HG02798 (cell line): ENCODE data around the gene SYNPO.

ENCODE experiments used
- ATAC-seq: cut with Tn5 transposase; IDR thresholded peaks from one replicate; pipeline ENCODE4 v1.9.1; 2021; ENCODE audit warnings: mild to moderate bottlenecking; ENCODE audit not compliant: unreplicated experiment, poor library complexity

Gene SYNPO

GRCh38 chr5:150639751-150640150 is 709 bp upstream of the SYNPO start:
- no peak for ATAC-seq

- ATAC-seq, result no peak
These were observed 628 bp downstream of the SYNPO start for GRCh38 chr5:150641006-150641570.

- ATAC-seq, result no peak
These were observed 1.5 kb downstream of the SYNPO start for GRCh38 chr5:150641824-150642566.

GRCh38 chr5:150642567-150642927 is 2.1 kb downstream of the SYNPO start:
- ATAC-seq, result no peak

GRCh38 chr5:150642991-150643710 is 2.7 kb downstream of the SYNPO start:
- ATAC-seq, result no peak

- no peak for ATAC-seq
These were observed 3.6 kb downstream of the SYNPO start for GRCh38 chr5:150644058-150644457.

GRCh38 chr5:150644514-150644913 is 4.1 kb downstream of the SYNPO start:
- no peak for ATAC-seq

GRCh38 chr5:150645070-150645700 is 4.7 kb downstream of the SYNPO start:
- ATAC-seq, result no peak

GRCh38 chr5:150647275-150648251 is 7.1 kb downstream of the SYNPO start:
- ATAC-seq, result no peak

- no peak for ATAC-seq
These were observed 8.0 kb downstream of the SYNPO start for GRCh38 chr5:150648294-150649107.

- no peak for ATAC-seq
These were observed 8.9 kb downstream of the SYNPO start for GRCh38 chr5:150649108-150650020.

- no peak for ATAC-seq
These were observed 9.9 kb downstream of the SYNPO start for GRCh38 chr5:150650021-150651006.

GRCh38 chr5:150651382-150651781 is 10.9 kb downstream of the SYNPO start:
- ATAC-seq, result no peak

- no peak for ATAC-seq
These were observed 11.6 kb downstream of the SYNPO start for GRCh38 chr5:150651924-150652671.

GRCh38 chr5:150653145-150653761 is 12.8 kb downstream of the SYNPO start:
- no peak for ATAC-seq
